Erythroblast (primary cell): Measurements from ENCODE around the gene FCHO1.

Experiments used
- GATA1 ChIP-seq: IDR thresholded peaks from 2 replicates; pipeline ENCODE4 v1.6.1; 2011; ENCODE audit warnings: low read depth, mild to moderate bottlenecking, control low read depth, low read length, moderate library complexity
- POLR2A ChIP-seq: IDR thresholded peaks from 2 replicates; pipeline ENCODE4 v1.6.1; 2011; ENCODE audit warnings: mild to moderate bottlenecking, low read length

DNA sequence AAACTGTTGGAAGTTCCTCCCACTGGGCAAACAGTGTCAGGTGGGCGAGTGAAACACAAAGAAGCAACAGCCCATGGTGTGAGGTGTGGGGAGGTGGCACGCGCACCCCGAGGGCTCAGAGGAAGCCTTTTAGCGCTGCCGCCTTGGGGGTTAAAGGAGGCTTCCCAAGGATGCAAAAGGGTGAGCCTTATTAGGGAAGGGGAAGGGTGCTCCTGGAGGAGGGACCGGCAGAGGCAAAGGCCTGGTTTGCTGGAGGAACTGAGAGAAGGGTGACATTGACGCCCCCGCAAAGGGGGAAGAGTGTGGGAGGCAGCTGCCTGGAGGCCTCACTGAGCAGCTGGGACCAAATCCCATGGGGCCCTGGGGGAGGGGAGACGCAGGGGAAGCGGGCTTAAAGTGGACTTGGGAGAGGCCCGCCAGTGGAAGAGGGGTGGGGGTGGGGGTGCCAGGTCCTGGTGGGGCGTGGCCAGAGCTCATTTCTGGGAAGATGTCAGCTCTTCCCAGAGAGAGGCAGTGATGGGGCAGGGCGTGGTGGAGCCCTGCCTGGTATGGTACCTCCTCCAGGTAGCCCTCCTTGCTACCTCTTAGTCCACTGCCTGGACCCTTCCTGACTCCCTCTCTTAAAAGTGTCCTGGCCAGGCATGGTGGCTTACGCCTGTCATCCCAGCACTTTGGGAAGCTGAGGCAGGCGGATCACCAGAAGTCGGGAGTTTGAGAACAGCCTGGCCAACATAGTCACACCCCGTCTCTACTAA lies 12.0 kb upstream of the FCHO1 start:
- TF ChIP-seq POLR2A (no peak), GATA1 (no peak)
